H1 (cell line): ENCODE measurements around the gene TLE2. TPM values are rescaled to one million over a fixed set of nuclear protein-coding genes. Genes with fewer than 3 reads are reported as not detected.

Experiments
- polyA plus RNA-seq, 7 experiments: library from polyadenylated mRNA; depleted of rRNA in 3 of 7; stranded (reverse) in 5 of 7; unstranded in 2 of 7; fragments of >200 nt in 5 of 7; fragments of 200-250 nt in 2 of 7; gene quantifications; 1 replicate in 5 of 7; 2 replicates in 1 of 7; 4 replicates in 1 of 7; pipeline versions ENCODE4 v1.2.1 to v1.2.3, GENCODE V29; 2011 to 2013; ENCODE audit warnings: missing spikeins in 2 of 7, mixed read lengths in 2 of 7
- total RNA-seq: library from RNA; stranded (reverse); fragmentation: NEBNext Ultra II Directional; extraction: Animal tissue kit (Norgen Biotek cat#: 25700); gene quantifications from 2 replicates; pipeline ENCODE4 v1.2.1, GENCODE V29; 2021
- TF ChIP-seq, protein P1 (sequence below): fragments of 300-600 bp; sonication (generic); IDR thresholded peaks from 2 replicates; pipeline ENCODE4 v1.7.1; 2012; ENCODE audit warnings: low read length, moderate library complexity, mild to moderate bottlenecking, inconsistent platforms; ENCODE audit not compliant: insufficient replicate concordance

The TLE2 gene
- total and polyA plus RNA-seq, 2 of the 8 experiments (the other 6 are each of a cell fraction or from before 2014, with no cell fraction given), result 8.0 to 11.5 TPM

- TF ChIP-seq, protein P1, sequence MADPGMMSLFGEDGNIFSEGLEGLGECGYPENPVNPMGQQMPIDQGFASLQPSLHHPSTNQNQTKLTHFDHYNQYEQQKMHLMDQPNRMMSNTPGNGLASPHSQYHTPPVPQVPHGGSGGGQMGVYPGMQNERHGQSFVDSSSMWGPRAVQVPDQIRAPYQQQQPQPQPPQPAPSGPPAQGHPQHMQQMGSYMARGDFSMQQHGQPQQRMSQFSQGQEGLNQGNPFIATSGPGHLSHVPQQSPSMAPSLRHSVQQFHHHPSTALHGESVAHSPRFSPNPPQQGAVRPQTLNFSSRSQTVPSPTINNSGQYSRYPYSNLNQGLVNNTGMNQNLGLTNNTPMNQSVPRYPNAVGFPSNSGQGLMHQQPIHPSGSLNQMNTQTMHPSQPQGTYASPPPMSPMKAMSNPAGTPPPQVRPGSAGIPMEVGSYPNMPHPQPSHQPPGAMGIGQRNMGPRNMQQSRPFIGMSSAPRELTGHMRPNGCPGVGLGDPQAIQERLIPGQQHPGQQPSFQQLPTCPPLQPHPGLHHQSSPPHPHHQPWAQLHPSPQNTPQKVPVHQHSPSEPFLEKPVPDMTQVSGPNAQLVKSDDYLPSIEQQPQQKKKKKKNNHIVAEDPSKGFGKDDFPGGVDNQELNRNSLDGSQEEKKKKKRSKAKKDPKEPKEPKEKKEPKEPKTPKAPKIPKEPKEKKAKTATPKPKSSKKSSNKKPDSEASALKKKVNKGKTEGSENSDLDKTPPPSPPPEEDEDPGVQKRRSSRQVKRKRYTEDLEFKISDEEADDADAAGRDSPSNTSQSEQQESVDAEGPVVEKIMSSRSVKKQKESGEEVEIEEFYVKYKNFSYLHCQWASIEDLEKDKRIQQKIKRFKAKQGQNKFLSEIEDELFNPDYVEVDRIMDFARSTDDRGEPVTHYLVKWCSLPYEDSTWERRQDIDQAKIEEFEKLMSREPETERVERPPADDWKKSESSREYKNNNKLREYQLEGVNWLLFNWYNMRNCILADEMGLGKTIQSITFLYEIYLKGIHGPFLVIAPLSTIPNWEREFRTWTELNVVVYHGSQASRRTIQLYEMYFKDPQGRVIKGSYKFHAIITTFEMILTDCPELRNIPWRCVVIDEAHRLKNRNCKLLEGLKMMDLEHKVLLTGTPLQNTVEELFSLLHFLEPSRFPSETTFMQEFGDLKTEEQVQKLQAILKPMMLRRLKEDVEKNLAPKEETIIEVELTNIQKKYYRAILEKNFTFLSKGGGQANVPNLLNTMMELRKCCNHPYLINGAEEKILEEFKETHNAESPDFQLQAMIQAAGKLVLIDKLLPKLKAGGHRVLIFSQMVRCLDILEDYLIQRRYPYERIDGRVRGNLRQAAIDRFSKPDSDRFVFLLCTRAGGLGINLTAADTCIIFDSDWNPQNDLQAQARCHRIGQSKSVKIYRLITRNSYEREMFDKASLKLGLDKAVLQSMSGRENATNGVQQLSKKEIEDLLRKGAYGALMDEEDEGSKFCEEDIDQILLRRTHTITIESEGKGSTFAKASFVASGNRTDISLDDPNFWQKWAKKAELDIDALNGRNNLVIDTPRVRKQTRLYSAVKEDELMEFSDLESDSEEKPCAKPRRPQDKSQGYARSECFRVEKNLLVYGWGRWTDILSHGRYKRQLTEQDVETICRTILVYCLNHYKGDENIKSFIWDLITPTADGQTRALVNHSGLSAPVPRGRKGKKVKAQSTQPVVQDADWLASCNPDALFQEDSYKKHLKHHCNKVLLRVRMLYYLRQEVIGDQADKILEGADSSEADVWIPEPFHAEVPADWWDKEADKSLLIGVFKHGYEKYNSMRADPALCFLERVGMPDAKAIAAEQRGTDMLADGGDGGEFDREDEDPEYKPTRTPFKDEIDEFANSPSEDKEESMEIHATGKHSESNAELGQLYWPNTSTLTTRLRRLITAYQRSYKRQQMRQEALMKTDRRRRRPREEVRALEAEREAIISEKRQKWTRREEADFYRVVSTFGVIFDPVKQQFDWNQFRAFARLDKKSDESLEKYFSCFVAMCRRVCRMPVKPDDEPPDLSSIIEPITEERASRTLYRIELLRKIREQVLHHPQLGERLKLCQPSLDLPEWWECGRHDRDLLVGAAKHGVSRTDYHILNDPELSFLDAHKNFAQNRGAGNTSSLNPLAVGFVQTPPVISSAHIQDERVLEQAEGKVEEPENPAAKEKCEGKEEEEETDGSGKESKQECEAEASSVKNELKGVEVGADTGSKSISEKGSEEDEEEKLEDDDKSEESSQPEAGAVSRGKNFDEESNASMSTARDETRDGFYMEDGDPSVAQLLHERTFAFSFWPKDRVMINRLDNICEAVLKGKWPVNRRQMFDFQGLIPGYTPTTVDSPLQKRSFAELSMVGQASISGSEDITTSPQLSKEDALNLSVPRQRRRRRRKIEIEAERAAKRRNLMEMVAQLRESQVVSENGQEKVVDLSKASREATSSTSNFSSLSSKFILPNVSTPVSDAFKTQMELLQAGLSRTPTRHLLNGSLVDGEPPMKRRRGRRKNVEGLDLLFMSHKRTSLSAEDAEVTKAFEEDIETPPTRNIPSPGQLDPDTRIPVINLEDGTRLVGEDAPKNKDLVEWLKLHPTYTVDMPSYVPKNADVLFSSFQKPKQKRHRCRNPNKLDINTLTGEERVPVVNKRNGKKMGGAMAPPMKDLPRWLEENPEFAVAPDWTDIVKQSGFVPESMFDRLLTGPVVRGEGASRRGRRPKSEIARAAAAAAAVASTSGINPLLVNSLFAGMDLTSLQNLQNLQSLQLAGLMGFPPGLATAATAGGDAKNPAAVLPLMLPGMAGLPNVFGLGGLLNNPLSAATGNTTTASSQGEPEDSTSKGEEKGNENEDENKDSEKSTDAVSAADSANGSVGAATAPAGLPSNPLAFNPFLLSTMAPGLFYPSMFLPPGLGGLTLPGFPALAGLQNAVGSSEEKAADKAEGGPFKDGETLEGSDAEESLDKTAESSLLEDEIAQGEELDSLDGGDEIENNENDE, result no peak
Observed at GRCh38 chr19:3035542-3036118, 6.5 kb upstream of the TLE2 start (continued).
